HepG2 (cell line): ENCODE data around the gene TTC24. TPM values are rescaled to one million over a fixed set of nuclear protein-coding genes. Genes with fewer than 3 reads are reported as not detected.

Experiments
- CAMTA2 ChIP-seq: sonication (generic); formaldehyde crosslinking; IDR thresholded peaks from 2 replicates; pipeline ENCODE4 v1.4.0; 2020; ENCODE audit warnings: mild to moderate bottlenecking, missing genetic modification reagents, borderline replicate concordance
- CBX2 ChIP-seq, 2 experiments: fragments of 200-600 bp in 1 of 2; sonication (generic); formaldehyde crosslinking in 1 of 2; IDR thresholded peaks; 2 replicates each; pipeline versions ENCODE4 v1.7.0 to v1.8.1; 2018 to 2022; ENCODE audit warnings: low read depth in 2 of 2, low read length in 1 of 2, mild to moderate bottlenecking in 1 of 2, missing genetic modification reagents in 1 of 2
- CC2D1A ChIP-seq: sonication (generic); formaldehyde crosslinking; IDR thresholded peaks from 2 replicates; pipeline ENCODE4 v1.8.1; 2023; ENCODE audit warnings: mild to moderate bottlenecking, missing genetic modification reagents
- DBP ChIP-seq: sonication (generic); formaldehyde crosslinking; IDR thresholded peaks from 2 replicates; pipeline ENCODE4 v1.4.0; 2020; ENCODE audit warnings: missing genetic modification reagents; ENCODE audit errors: not compliant biosample characterization
- HNRNPL ChIP-seq: fragments of 200-400 bp; formaldehyde crosslinking; IDR thresholded peaks from 2 replicates; pipeline ENCODE4 v1.6.1; 2017; ENCODE audit warnings: mild to moderate bottlenecking, low read depth, low read length
- NFE2 ChIP-seq: sonication (generic); formaldehyde crosslinking; IDR thresholded peaks from 2 replicates; pipeline ENCODE4 v1.4.0; 2020; ENCODE audit warnings: missing genetic modification reagents
- PHF8 ChIP-seq: sonication (generic); formaldehyde crosslinking; IDR thresholded peaks from 2 replicates; pipeline ENCODE4 v1.5.0; 2020; ENCODE audit warnings: missing genetic modification reagents
- TBL1XR1 ChIP-seq: fragments of 150-350 bp; IDR thresholded peaks from 2 replicates; pipeline ENCODE4 v1.6.1; 2014; ENCODE audit warnings: borderline replicate concordance, low read length; ENCODE audit not compliant: partially characterized antibody
- XRCC5 ChIP-seq: fragments of 200-400 bp; formaldehyde crosslinking; optimal IDR thresholded peaks from 2 replicates; pipeline ENCODE3; 2017; ENCODE audit warnings: mild to moderate bottlenecking, low read length
- ZFX ChIP-seq: sonication (generic); formaldehyde crosslinking; IDR thresholded peaks from 2 replicates; pipeline ENCODE4 v1.4.0; 2020; ENCODE audit warnings: mild to moderate bottlenecking, low read depth, missing genetic modification reagents, moderate library complexity
- ZFY ChIP-seq: sonication (generic); formaldehyde crosslinking; IDR thresholded peaks from 2 replicates; pipeline ENCODE4 v1.4.0; 2020; ENCODE audit warnings: missing genetic modification reagents
- ZMYM4 ChIP-seq: sonication (generic); formaldehyde crosslinking; IDR thresholded peaks from 2 replicates; pipeline ENCODE4 v1.8.1; 2023; ENCODE audit warnings: mild to moderate bottlenecking, missing genetic modification reagents
- ZNF468 ChIP-seq: sonication (generic); formaldehyde crosslinking; IDR thresholded peaks from 2 replicates; pipeline ENCODE4 v1.8.0; 2022; ENCODE audit warnings: mild to moderate bottlenecking, moderate library complexity, missing genetic modification reagents
- ZNF549 ChIP-seq: sonication (generic); formaldehyde crosslinking; IDR thresholded peaks from 2 replicates; pipeline ENCODE4 v1.5.0; 2020; ENCODE audit warnings: missing genetic modification reagents
- ZNF607 ChIP-seq: sonication (generic); formaldehyde crosslinking; IDR thresholded peaks from 2 replicates; pipeline ENCODE4 v1.5.1; 2020; ENCODE audit warnings: missing genetic modification reagents, mild to moderate bottlenecking, borderline replicate concordance
- ZNF777 ChIP-seq: sonication (generic); formaldehyde crosslinking; IDR thresholded peaks from 2 replicates; pipeline ENCODE4 v1.4.0; 2020; ENCODE audit warnings: missing genetic modification reagents
- polyA plus RNA-seq, 8 experiments: library from polyadenylated mRNA; depleted of rRNA in 3 of 8; stranded (reverse) in 7 of 8; unstranded in 1 of 8; fragments of >200 nt; fragmentation: Illumina TruSeq in 4 of 8; extraction: Trizol in 4 of 8; gene quantifications; 2 replicates each; pipeline versions ENCODE4 v1.2.1 to v1.2.3, GENCODE V29; 2011 to 2016; ENCODE audit warnings: low read depth in 4 of 8, missing spikeins in 1 of 8, mixed read lengths in 1 of 8; ENCODE audit not compliant: insufficient read depth in 1 of 8
- total RNA-seq, 5 experiments: library from RNA; depleted of rRNA; stranded (reverse); fragments of >200 nt; fragmentation: Illumina TruSeq; extraction: Trizol; gene quantifications; 2 replicates each; pipeline ENCODE4 v1.2.3, GENCODE V29; 2016; ENCODE audit warnings: low read depth in 1 of 5
- TF ChIP-seq, protein P1 (sequence below): sonication (generic); formaldehyde crosslinking; IDR thresholded peaks from 2 replicates; pipeline ENCODE4 v1.4.0; 2020; ENCODE audit warnings: mild to moderate bottlenecking, missing genetic modification reagents
- TF ChIP-seq, protein P2 (sequence below): sonication (generic); formaldehyde crosslinking; IDR thresholded peaks from 2 replicates; pipeline ENCODE4 v1.5.0; 2020; ENCODE audit warnings: mild to moderate bottlenecking, missing genetic modification reagents
- TF ChIP-seq, protein P3 (sequence below): sonication (generic); formaldehyde crosslinking; IDR thresholded peaks from 2 replicates; pipeline ENCODE4 v1.5.1; 2020; ENCODE audit warnings: mild to moderate bottlenecking, missing genetic modification reagents, moderate library complexity

The TTC24 gene
- total and polyA plus RNA-seq, 2 of the 13 experiments (the other 11 are each of a cell fraction or from before 2014, with no cell fraction given), result 0.13 to 0.18 TPM

GRCh38 chr1:156581661-156582387 is 2.3 kb downstream of the TTC24 start (continued):
- no peak for TF ChIP-seq XRCC5
- TF ChIP-seq CC2D1A (CRISPR knock-in tag), result no peak
- peak; percentile 47; the same call in 1 of the 2 replicates for TF ChIP-seq ZNF468 (CRISPR knock-in tag)
- TF ChIP-seq ZNF549 (CRISPR knock-in tag), result no peak
- TF ChIP-seq NFE2 (CRISPR knock-in tag), result no peak
- TF ChIP-seq CBX2 (IDR thresholded peaks at IDR 0.05; ENCODE audit: low read depth, low read length), result no peak
- TF ChIP-seq CBX2 (CRISPR knock-in tag; IDR thresholded peaks at IDR 0.05; ENCODE audit: low read depth), result no peak
- peak; percentile 95 for TF ChIP-seq ZFX (CRISPR knock-in tag)
- no peak for TF ChIP-seq TBL1XR1
- TF ChIP-seq, protein P1, sequence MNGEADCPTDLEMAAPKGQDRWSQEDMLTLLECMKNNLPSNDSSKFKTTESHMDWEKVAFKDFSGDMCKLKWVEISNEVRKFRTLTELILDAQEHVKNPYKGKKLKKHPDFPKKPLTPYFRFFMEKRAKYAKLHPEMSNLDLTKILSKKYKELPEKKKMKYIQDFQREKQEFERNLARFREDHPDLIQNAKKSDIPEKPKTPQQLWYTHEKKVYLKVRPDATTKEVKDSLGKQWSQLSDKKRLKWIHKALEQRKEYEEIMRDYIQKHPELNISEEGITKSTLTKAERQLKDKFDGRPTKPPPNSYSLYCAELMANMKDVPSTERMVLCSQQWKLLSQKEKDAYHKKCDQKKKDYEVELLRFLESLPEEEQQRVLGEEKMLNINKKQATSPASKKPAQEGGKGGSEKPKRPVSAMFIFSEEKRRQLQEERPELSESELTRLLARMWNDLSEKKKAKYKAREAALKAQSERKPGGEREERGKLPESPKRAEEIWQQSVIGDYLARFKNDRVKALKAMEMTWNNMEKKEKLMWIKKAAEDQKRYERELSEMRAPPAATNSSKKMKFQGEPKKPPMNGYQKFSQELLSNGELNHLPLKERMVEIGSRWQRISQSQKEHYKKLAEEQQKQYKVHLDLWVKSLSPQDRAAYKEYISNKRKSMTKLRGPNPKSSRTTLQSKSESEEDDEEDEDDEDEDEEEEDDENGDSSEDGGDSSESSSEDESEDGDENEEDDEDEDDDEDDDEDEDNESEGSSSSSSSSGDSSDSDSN (CRISPR knock-in tag), result no peak; the same call in 1 of the 2 replicates
- TF ChIP-seq PHF8, result peak; percentile 44
- TF ChIP-seq, protein P2, sequence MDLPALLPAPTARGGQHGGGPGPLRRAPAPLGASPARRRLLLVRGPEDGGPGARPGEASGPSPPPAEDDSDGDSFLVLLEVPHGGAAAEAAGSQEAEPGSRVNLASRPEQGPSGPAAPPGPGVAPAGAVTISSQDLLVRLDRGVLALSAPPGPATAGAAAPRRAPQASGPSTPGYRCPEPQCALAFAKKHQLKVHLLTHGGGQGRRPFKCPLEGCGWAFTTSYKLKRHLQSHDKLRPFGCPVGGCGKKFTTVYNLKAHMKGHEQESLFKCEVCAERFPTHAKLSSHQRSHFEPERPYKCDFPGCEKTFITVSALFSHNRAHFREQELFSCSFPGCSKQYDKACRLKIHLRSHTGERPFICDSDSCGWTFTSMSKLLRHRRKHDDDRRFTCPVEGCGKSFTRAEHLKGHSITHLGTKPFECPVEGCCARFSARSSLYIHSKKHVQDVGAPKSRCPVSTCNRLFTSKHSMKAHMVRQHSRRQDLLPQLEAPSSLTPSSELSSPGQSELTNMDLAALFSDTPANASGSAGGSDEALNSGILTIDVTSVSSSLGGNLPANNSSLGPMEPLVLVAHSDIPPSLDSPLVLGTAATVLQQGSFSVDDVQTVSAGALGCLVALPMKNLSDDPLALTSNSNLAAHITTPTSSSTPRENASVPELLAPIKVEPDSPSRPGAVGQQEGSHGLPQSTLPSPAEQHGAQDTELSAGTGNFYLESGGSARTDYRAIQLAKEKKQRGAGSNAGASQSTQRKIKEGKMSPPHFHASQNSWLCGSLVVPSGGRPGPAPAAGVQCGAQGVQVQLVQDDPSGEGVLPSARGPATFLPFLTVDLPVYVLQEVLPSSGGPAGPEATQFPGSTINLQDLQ (CRISPR knock-in tag), result no peak
- TF ChIP-seq ZNF777 (CRISPR knock-in tag), result no peak
- no peak for TF ChIP-seq DBP (CRISPR knock-in tag)
- TF ChIP-seq, protein P3, sequence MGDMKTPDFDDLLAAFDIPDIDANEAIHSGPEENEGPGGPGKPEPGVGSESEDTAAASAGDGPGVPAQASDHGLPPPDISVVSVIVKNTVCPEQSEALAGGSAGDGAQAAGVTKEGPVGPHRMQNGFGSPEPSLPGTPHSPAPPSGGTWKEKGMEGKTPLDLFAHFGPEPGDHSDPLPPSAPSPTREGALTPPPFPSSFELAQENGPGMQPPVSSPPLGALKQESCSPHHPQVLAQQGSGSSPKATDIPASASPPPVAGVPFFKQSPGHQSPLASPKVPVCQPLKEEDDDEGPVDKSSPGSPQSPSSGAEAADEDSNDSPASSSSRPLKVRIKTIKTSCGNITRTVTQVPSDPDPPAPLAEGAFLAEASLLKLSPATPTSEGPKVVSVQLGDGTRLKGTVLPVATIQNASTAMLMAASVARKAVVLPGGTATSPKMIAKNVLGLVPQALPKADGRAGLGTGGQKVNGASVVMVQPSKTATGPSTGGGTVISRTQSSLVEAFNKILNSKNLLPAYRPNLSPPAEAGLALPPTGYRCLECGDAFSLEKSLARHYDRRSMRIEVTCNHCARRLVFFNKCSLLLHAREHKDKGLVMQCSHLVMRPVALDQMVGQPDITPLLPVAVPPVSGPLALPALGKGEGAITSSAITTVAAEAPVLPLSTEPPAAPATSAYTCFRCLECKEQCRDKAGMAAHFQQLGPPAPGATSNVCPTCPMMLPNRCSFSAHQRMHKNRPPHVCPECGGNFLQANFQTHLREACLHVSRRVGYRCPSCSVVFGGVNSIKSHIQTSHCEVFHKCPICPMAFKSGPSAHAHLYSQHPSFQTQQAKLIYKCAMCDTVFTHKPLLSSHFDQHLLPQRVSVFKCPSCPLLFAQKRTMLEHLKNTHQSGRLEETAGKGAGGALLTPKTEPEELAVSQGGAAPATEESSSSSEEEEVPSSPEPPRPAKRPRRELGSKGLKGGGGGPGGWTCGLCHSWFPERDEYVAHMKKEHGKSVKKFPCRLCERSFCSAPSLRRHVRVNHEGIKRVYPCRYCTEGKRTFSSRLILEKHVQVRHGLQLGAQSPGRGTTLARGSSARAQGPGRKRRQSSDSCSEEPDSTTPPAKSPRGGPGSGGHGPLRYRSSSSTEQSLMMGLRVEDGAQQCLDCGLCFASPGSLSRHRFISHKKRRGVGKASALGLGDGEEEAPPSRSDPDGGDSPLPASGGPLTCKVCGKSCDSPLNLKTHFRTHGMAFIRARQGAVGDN (CRISPR knock-in tag), result peak; percentile 71
- TF ChIP-seq HNRNPL, result no peak
- no peak for TF ChIP-seq ZNF607
- peak; percentile 84 for TF ChIP-seq ZFY (CRISPR knock-in tag)
- TF ChIP-seq ZMYM4 (CRISPR knock-in tag), result 0 out of 2 replicates have a peak, but pooled peaks have one; percentile 25
- no peak for TF ChIP-seq CAMTA2
